CD1c-positive myeloid dendritic cell (primary cell): Measurements from ENCODE around the gene ISG20.
A peak's percentile ranks its signal among the peaks of the same experiment; 100 is the strongest.

Experiments
- DNase-seq: peaks from one replicate; pipeline ENCODE4 v3.0.0-alpha.2; 2016; ENCODE audit errors: extremely low spot score

The ISG20 gene

GRCh38 chr15:88638626-88639372 is at the start of gene ISG20:
Gene ISG20 (plus strand): TSS chr15:88639016. CDS start chr15:88639367, 351 bp downstream.
- peak; percentile 92 for DNase-seq

DNA sequence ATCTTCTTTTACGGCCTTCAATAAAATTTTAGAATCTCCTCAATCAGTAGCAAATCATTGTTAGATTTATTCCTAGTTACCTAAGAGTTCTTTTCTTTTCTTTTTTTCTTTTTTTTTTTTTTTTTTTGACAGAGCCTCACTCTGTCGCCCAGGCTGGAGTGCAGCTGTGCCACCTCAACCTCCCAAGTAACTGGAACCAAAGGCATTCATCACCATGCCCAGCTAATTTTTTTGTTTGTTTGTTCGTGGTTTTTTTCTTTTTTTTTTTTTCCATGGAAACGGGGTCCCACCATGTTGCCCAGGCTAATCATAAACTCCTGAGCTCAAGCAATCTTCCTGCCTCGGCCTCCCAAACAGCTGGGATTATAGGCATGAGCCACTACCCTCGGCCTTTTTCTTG is 48.1 kb upstream of the ISG20 start:
- DNase-seq, result no peak

GRCh38 chr15:88591384-88591783 is 47.4 kb upstream of the ISG20 start:
- DNase-seq, result no peak

DNA sequence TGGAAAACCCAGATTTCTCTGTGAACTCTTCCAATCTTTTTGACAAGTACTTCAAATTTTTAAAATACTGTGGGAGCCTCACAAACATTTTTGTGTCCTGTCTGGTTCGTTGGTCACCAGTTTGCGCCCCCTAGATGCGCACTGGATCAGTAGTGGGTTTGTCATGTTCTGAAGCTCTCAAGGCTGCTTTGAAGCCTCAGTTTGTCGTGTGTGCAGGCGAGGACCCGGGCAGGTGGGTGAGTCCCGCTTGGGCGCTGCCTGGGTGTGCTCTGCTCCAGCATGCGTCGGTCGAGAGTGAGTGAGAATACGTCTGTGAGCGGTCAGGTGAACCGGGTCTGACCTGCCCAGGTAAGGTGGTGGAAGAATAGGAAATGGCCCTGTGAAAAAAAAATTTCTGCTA is 34.9 kb upstream of the ISG20 start:
- no peak for DNase-seq

DNA sequence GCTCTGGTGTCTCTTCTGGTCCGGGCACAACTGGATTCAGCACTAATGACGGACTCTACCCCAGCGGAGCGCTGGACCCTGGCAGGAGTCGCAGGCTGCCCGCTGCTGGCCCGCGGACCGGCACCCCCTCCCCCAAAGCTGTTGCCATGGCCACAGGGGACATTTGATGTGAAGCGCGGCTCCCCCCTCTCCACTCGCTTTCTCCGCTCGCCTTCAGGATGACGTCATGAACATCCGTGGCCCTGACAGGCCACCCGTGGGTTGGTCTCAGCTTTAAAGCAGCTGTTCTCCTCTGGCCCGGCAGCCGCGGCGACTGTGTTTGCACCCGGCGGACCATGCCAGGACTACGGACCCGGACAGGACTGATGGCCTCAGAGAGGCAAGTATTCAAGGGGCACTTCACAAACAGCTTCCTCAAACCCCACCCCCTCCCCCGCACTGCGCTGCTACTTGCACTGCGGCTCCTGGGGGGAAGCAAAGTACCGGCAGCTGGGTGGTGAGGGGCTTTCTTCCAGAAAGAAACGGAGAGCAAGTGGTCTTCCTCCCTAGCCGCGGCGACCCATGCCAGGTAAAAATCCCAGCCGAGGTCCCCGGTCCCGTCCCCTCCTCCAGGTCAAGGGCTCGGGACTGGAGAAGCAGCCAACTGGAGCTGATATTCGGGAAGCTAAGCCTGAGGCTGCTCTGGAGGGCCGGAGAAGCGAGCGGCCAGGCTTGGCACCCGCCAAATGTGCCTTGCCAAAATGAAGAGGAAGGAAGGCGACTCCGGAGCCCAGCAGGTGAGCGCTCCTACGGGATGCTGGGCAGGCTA is 34.2 kb upstream of the ISG20 start:
- no peak for DNase-seq

DNA sequence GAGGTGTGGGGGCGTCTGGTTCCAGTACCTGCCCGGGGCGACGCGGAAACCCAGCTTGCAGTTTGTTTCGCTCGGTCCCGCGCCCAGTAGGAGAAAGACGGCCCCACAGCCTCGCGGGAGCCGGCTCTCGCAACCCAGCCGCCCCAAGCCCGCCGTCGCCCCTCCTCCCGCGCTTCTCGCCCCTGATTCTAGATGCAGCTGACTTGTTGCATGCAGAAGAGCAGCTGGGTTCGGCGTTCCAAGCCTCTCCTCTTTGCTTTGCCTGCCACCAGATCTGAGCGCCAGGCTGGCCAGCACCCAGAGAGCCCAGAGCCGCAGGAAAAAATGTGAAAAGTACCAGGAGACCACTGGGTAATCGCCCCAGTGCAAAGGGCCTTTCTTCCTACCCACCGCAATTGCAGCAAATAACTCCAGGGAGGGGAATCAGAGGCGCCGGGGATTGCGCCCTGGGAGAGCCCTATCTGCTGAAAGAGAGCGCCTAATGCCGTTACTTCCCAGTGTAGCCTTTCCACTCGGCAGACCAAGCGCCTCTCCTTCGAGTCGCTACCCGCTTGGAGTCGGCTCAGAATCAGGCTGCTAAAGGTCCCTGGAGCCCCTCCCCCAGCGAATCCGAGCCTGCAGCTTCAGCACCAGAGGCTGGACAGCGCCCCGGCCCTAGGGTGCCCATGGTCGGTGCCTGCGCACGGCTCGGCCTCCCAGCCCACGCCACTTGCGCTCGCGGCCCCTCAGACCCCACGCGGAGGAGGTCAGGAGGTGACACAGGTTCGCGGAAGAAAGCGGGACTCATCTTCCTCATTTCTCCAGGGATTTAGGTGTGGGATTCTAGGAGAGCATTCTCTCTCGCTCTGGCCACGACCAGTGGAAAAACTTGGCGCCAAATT is 33.4 kb upstream of the ISG20 start:
- peak; percentile 4 for DNase-seq

- no peak for DNase-seq
These were observed 32.6 kb upstream of the ISG20 start for GRCh38 chr15:88606070-88606794.

DNA sequence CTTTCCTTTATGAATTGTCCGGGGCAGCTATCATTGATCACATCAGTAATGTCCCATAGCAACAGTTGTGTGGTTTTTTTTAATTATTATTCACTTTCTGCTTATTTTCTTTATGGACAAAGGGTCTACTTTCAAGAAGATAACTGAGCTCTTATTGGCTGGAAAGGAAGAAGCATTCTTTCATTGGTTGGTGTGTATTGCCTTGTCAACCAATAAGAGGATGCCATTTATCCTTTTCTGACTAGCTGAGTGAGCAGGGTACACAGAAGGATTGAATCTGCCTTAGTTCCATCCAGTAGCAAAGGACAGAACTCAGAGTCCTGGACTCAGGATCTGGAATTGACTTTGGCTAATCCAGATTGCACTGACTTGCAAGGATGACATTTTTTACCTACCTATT is 30.9 kb upstream of the ISG20 start:
- no peak for DNase-seq

- no peak for DNase-seq
These were observed 30.1 kb upstream of the ISG20 start for GRCh38 chr15:88608607-88609181.

GRCh38 chr15:88609344-88610090 is 29.3 kb upstream of the ISG20 start:
- no peak for DNase-seq

DNA sequence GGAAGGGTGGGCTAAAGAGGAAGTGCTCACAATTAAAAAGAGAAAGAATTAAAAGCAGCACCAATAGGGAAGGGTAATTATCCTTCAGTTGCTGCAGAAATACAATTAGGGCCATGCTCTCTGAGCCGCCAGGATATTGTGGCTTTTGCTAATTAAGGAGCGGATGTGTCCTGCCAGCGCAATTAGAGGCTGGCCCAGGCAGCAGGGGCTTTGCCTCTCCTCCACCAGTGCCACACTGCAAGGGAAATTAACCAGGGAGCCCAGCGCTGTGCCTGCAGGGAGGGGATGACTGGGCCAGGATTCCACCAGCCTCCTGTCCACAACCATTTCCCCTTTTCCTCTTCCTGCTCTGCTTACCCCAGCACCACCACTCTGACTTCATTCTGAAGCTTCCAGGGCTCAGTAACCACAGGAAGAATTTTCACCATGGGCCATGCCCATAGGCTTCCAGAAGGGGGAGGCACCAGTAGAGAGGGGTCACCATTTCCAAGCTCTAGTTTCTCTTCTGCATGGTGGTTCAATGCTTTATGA is 28.1 kb upstream of the ISG20 start:
- DNase-seq, result peak; percentile 46

- DNase-seq, result no peak
These were observed 26.5 kb upstream of the ISG20 start for GRCh38 chr15:88612186-88612796.

- no peak for DNase-seq
These were observed 25.5 kb upstream of the ISG20 start for GRCh38 chr15:88613074-88613944.

DNA sequence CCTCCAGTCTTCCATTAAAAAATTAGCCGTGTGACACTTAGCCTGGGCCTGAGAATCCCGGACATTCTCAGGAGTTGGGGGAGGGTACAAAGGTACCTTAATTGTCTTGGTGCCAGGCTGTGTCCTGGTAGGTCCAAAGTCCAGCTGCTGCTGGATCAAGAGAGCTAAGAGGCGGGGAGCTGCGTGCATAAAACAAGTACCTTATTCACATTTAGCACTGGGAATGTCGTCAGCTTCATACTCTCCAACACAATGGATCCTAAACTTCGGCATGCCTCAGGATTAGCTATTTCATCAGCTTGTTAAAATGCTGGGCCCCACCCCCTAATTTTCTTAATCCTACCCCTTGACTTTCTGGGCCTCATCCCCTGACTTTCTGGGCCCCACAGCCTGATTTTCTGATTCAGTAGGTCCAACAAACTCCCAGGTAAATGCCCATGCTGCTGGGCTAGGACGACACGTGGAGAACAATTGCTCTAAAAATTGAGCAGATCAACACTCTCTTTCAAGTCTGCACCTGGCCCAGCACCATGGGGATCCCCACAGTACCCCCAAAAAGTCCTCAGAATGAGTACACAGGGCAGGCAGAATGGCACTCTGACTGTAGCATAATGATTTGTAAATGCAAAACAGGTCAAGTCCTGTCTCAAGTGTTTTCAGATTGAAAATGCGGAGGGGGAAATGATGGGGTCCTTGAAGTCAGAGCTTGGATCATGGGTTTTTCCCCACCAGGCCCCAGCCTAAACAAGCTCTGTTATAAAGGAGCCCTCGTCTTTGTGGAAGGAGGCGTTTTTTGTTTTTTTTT is 23.3 kb upstream of the ISG20 start:
- DNase-seq, result no peak

DNA sequence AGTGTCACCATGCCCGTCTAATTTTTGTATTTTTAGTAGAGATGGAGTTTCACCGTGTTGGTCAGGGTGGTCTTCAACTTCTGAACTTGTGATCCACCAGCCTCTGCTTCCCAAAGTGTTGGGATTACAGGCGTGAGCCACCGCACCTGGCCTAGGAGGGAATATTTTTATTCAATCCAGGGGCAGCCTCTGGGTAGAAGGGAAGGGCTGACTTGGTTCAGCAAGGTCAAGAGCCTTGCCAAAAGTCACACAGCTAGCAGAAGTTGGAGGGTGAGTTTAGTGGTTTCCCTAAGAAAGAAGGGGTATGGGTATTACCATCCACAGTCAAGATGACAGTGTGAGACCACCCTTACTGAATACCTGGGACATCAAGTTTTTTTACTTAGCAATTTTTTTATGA is 22.6 kb upstream of the ISG20 start:
- DNase-seq, result no peak

- no peak for DNase-seq
These were observed 21.6 kb upstream of the ISG20 start for GRCh38 chr15:88617031-88617722.

DNA sequence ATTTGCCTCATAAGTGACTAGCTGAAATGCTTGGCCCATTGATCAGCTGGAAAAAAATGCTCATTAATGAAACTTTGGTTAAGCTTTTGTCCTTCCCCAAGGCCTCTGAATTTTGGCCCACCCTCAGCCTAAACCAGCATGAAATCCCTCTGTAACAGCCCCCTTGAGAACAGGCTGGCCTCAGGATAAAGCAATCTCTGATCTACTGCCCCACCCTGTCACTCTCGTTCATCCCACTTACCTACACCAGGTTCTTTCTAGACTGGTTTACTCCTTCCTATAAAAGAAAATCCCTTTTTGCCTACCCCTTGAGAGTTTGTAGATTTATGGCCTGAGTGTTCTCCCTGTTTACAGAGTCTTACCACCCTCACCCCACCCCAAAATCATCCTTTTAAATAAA is 21.0 kb upstream of the ISG20 start:
- no peak for DNase-seq
